ENCODE data around the gene LEKR1.

GRCh38 chr3:157069406-157069805 is 243.3 kb downstream of the LEKR1 start:
- TF ChIP-seq CTCF (IDR thresholded peaks at IDR 0.05; ENCODE audit: low read depth, low read length) (no peak), EZH2phosphoT487 (IDR thresholded peaks at IDR 0.05; ENCODE audit: low read depth) (no peak)

All from OCI-LY3 (cell line).